ENCODE measurements around the gene LURAP1L.

DNA sequence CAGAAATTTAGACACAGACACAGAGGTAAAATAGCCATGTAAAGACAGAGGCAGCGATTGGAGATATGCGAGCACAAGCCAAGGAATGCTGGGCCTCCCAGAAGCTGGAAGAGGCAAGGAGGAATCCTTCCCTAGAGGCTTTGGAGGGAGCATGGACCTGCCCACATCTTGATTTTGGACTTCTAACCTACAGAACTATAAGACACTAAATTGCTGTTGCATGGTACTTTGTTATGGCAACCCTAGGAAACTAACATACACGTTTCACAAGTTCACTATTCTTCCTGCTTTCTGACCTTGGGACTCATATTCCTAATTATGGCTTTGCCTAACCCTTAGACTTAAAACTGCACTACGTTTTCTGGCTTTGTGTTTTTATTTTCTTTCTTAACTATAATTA is 4.6 kb upstream of the LURAP1L start:
- TF ChIP-seq GATA3 (IDR thresholded peaks at IDR 0.05; ENCODE audit: low read depth, low read length) (no peak), GATA2 (IDR thresholded peaks at IDR 0.05; ENCODE audit: low read depth, low read length) (no peak)

Data from SH-SY5Y (cell line).